SK-N-SH (cell line): ENCODE results near the gene SAMD7.

Experiments
- FOXM1 ChIP-seq: IDR thresholded peaks from 2 replicates; pipeline ENCODE4 v1.4.0; 2012; ENCODE audit warnings: low read depth, mild to moderate bottlenecking
- GABPA ChIP-seq: IDR thresholded peaks from 2 replicates; pipeline ENCODE4 v1.4.0; 2012; ENCODE audit warnings: low read depth, mild to moderate bottlenecking
- NFIC ChIP-seq: IDR thresholded peaks from 2 replicates; pipeline ENCODE4 v1.4.0; 2012; ENCODE audit warnings: borderline replicate concordance
- TF ChIP-seq, protein P1 (sequence below): fragments of 200-600 bp; sonication (generic); IDR thresholded peaks from 2 replicates; pipeline ENCODE4 v1.6.1; 2017; ENCODE audit warnings: antibody characterized with exemption, mild to moderate bottlenecking, moderate library complexity

DNA sequence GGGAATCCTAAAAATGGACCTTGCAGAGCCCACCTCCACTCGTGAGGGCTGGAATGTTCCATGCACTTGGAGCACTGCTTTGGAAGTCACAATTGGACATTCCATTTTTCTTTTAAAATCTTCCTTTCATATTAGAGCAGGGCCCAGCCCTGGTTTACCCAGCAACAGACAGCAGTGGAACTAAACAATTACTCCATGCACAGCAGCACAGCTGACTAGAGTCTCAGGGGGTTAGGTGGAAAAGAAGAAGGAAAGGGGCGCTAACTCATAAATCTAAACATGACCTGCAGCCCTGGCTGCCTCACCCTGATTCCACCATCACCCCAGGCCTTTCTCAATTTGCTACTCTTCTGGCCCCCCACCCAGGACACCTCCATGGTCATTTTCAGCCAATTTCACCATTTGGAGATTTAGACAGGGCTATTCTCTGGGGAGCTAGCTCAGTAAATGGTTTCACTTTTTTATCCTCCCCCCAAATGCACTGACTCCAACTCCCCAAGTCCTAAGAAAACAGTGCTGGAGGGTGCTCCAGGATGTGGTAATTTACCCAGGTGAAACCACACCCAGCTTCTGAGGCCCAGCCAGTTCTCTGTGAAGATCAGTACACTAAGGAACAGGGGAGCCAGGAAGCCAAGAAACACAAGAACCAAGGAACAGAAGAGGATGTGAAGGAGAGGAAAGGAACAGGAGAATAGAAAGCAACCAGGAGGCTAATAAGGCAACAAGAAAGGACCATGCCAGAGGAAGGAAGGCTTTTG is 40.1 kb upstream of the SAMD7 start:
- TF ChIP-seq, protein P1, sequence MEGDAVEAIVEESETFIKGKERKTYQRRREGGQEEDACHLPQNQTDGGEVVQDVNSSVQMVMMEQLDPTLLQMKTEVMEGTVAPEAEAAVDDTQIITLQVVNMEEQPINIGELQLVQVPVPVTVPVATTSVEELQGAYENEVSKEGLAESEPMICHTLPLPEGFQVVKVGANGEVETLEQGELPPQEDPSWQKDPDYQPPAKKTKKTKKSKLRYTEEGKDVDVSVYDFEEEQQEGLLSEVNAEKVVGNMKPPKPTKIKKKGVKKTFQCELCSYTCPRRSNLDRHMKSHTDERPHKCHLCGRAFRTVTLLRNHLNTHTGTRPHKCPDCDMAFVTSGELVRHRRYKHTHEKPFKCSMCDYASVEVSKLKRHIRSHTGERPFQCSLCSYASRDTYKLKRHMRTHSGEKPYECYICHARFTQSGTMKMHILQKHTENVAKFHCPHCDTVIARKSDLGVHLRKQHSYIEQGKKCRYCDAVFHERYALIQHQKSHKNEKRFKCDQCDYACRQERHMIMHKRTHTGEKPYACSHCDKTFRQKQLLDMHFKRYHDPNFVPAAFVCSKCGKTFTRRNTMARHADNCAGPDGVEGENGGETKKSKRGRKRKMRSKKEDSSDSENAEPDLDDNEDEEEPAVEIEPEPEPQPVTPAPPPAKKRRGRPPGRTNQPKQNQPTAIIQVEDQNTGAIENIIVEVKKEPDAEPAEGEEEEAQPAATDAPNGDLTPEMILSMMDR: no peak
- TF ChIP-seq GABPA (no peak), NFIC (no peak), FOXM1 (no peak)
